Measurements from ENCODE around the gene NKAIN2. TPM values are rescaled to one million over a fixed set of nuclear protein-coding genes. Genes with fewer than 3 reads are reported as not detected.

The NKAIN2 gene
- total RNA-seq, 2 donors from 2014 or later, result 0.68 TPM; not detected in 1

DNA sequence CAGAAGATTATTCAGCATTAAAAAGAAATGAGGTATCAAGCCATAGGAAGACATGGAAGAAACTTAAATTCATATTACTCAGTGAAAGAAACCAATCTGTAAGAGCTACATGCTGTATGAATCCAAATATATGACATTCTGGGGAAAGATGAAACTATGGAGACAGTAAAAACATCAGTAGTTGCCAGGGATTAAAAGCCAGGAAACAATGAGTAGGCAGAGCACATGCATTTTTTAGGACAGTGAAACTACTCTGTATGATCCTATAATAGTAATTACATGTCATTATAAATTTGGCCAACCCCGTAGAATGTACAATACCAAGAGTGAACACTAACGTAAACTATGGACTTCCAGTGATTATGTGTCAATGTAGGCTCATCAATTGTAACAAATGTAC, 1065.8 kb downstream of the NKAIN2 start:
- no peaks in the 10 kb centered on the region for H3K27me3 ChIP-seq (replicated peaks; ENCODE audit: insufficient read depth)
- TF ChIP-seq POLR2A (IDR thresholded peaks at IDR 0.05) (no peak), POLR2AphosphoS5 (IDR thresholded peaks at IDR 0.05) (no peak)
- TF ChIP-seq, protein P1, sequence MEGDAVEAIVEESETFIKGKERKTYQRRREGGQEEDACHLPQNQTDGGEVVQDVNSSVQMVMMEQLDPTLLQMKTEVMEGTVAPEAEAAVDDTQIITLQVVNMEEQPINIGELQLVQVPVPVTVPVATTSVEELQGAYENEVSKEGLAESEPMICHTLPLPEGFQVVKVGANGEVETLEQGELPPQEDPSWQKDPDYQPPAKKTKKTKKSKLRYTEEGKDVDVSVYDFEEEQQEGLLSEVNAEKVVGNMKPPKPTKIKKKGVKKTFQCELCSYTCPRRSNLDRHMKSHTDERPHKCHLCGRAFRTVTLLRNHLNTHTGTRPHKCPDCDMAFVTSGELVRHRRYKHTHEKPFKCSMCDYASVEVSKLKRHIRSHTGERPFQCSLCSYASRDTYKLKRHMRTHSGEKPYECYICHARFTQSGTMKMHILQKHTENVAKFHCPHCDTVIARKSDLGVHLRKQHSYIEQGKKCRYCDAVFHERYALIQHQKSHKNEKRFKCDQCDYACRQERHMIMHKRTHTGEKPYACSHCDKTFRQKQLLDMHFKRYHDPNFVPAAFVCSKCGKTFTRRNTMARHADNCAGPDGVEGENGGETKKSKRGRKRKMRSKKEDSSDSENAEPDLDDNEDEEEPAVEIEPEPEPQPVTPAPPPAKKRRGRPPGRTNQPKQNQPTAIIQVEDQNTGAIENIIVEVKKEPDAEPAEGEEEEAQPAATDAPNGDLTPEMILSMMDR (IDR thresholded peaks at IDR 0.05), result no peak
- 66% methylated on average over 2 of the region's 2 CpGs for WGBS
- DNase-seq (ENCODE audit: low spot score), result no peak
- no peak overlapping the region for H3K27ac ChIP-seq
- intact Hi-C loops (cut with DNase I), result no loop called here
- H3K4me3 ChIP-seq, result no peak overlapping the region
- no peaks in the 10 kb centered on the region for H3K9me3 ChIP-seq
- no peaks in the 10 kb centered on the region for H3K36me3 ChIP-seq
- H3K4me1 ChIP-seq (replicated peaks), result no peaks in the 10 kb centered on the region

DNA sequence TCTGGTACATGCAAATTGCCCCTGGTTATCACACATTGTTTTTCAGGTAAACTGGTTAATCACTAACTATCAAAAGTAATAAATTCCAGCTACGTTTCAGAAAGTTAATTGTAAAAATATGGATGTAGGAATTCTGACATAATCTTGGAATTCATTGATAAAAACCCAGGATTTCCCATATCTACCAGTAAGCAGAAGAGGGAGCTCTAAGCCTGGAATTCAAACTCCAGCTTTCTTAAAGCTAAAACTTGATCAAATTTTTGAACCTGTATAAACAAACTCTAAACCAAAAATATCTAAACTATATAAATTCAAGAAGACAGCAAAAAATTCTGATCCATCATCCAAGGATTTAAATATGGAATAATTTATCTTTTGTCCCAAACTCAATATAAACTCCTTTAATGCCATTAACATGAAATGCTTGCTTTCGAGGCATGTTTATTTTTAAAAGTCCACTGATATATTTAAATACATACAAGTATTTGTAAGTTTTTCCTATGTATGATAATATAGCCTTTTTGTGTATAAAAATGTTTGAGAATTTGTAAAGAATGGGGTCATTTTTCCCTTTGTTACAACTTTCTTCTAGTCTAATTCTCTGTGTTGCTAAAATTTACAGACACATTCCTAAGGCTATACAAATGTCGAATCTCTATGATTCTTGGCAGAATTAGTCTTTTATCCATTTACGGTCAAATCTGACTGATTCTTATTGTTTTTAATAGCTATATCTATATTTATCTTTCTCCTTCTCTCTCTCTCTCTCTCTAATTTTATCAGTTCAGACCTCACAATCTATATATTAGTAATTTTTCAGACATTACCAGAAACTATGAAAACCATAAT, 1067.2 kb downstream of the NKAIN2 start:
- no peak overlapping the region for H3K27ac ChIP-seq
- no peaks in the 10 kb centered on the region for H3K4me1 ChIP-seq (replicated peaks)
- H3K36me3 ChIP-seq, result no peaks in the 10 kb centered on the region
- 34% methylated on average over 4 of the region's 4 CpGs for WGBS
- H3K4me3 ChIP-seq, result no peak overlapping the region
- DNase-seq (ENCODE audit: low spot score), result no peak
- TF ChIP-seq, protein P1 (IDR thresholded peaks at IDR 0.05), result peak; percentile 17 to 77 (median 58)
- TF ChIP-seq POLR2AphosphoS5 (IDR thresholded peaks at IDR 0.05) (no peak), POLR2A (IDR thresholded peaks at IDR 0.05) (no peak)
- H3K27me3 ChIP-seq (replicated peaks; ENCODE audit: insufficient read depth), result no peaks in the 10 kb centered on the region
- intact Hi-C loops (cut with DNase I), result loop anchor here (1.0 kb wide), 1 partner anchor 243 kb away; no protein-coding TSS in a partner anchor
- H3K9me3 ChIP-seq, result no peaks in the 10 kb centered on the region

DNA sequence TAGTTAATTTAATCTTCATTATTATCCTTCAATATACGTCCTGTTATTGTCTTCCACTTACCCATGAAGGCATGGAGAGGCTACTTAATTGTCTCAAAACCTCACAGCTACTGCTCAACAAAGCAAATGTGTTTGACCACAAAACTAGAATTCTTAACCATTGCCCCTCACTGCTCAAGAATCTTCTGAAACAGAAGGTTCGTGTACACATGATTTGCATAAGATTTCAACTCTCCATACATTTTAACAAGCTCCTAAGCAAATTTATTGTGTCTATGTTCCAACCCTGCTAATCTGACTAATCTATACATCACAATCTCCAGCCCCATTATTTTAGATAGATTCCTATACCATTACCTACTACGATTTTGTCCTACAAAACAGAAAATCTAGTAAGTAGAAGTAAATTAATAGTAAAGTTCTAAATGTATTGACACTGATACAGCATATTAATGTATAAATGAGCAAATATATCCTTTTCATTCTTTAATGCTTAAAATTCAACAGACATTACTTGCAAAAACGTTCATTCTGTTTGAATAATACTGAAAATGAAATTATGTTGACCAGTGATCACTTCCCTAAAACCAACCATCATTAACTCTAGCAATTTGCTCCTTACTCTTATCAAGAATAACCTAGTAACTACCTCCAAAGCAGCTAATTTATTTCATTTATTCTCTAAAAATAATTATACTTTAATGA, 1068.8 kb downstream of the NKAIN2 start:
- Histone ChIP-seq H3K27me3 (replicated peaks; ENCODE audit: insufficient read depth) (no peaks in the 10 kb centered on the region), H3K9me3 (no peaks in the 10 kb centered on the region), H3K36me3 (no peaks in the 10 kb centered on the region), H3K27ac (no peak overlapping the region), H3K4me3 (no peak overlapping the region), H3K4me1 (replicated peaks) (no peaks in the 10 kb centered on the region)
- no peak for TF ChIP-seq POLR2AphosphoS5 (IDR thresholded peaks at IDR 0.05)
- TF ChIP-seq, protein P1 (IDR thresholded peaks at IDR 0.05), result no peak
- no peak for TF ChIP-seq POLR2A (IDR thresholded peaks at IDR 0.05)
- 68% methylated on average over 4 of the region's 4 CpGs for WGBS
- DNase-seq (ENCODE audit: low spot score), result no peak
- intact Hi-C loops (cut with DNase I), result no loop called here

DNA sequence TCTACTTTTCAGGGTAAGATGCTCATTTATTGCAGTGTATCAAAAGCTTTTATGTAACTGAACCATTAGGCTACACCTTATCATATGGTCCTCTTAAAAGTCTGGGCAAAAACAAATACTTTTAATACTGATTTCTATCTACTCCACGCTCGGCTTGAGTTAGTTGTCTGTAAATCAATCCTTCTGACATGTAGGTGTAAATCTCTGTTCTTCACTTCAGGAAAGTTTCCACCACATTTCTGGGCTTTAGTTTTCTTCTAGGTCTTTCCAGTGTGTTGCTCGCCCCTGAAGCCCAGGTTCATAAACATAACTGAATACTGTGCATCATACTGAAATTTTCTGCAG, 1069.4 kb downstream of the NKAIN2 start:
- Histone ChIP-seq H3K4me1 (replicated peaks) (no peaks in the 10 kb centered on the region), H3K36me3 (no peaks in the 10 kb centered on the region), H3K9me3 (no peaks in the 10 kb centered on the region), H3K27ac (no peak overlapping the region), H3K4me3 (no peak overlapping the region), H3K27me3 (replicated peaks; ENCODE audit: insufficient read depth) (no peaks in the 10 kb centered on the region)
- WGBS, result 60% methylated on average over 3 of the region's 3 CpGs
- TF ChIP-seq POLR2AphosphoS5 (IDR thresholded peaks at IDR 0.05), result no peak
- TF ChIP-seq, protein P1 (IDR thresholded peaks at IDR 0.05), result no peak
- no peak for TF ChIP-seq POLR2A (IDR thresholded peaks at IDR 0.05)
- intact Hi-C loops (cut with DNase I), result no loop called here
- DNase-seq (ENCODE audit: low spot score), result no peak

Other genes with a start within 250 kb of the NKAIN2 start
- gene TRDN, start 166.9 kb upstream of the NKAIN2 start, total RNA-seq, result 1 to 10 TPM; 1.9 to 2.2 TPM